Hepatocyte (in vitro differentiated cells): ENCODE data around the gene ABHD15. TPM values are rescaled to one million over a fixed set of nuclear protein-coding genes. Genes with fewer than 3 reads are reported as not detected.

Experiments used
- DNase-seq: peaks from one replicate; pipeline ENCODE4 v3.0.0-alpha.2; 2016; ENCODE audit warnings: low spot score
- H2AFZ ChIP-seq: fragments of 200-600 bp; sonication (generic); 2 replicates; pipeline ENCODE4 v1.6.0; 2016; ENCODE audit warnings: antibody characterized with exemption, mild to moderate bottlenecking
- H3K27ac ChIP-seq: fragments of 200-600 bp; sonication (generic); 2 replicates; pipeline ENCODE4 v1.5.1; 2016; ENCODE audit warnings: mild to moderate bottlenecking
- H3K27me3 ChIP-seq: fragments of 200-600 bp; sonication (generic); 2 replicates; pipeline ENCODE4 v1.6.1; 2016
- H3K36me3 ChIP-seq: fragments of 200-600 bp; sonication (generic); replicated peaks from 2 replicates; pipeline ENCODE4 v1.5.1; 2016; ENCODE audit warnings: low read depth; ENCODE audit not compliant: insufficient read depth
- H3K4me1 ChIP-seq: fragments of 200-600 bp; sonication (generic); 2 replicates; pipeline ENCODE4 v1.5.1; 2016; ENCODE audit warnings: mild to moderate bottlenecking, moderate library complexity; ENCODE audit not compliant: insufficient read depth
- H3K4me2 ChIP-seq: fragments of 200-600 bp; sonication (generic); 2 replicates; pipeline ENCODE4 v1.6.0; 2016
- H3K4me3 ChIP-seq: fragments of 200-600 bp; sonication (generic); 2 replicates; pipeline ENCODE4 v1.5.1; 2016; ENCODE audit warnings: mild to moderate bottlenecking
- H3K79me2 ChIP-seq: fragments of 200-600 bp; sonication (generic); 2 replicates; pipeline ENCODE4 v1.6.0; 2017; ENCODE audit warnings: mild to moderate bottlenecking
- H3K9me2 ChIP-seq: fragments of 200-600 bp; sonication (generic); replicated peaks from 2 replicates; pipeline ENCODE4 v1.6.0; 2017; ENCODE audit warnings: mild to moderate bottlenecking; ENCODE audit not compliant: insufficient read depth
- H3K9me3 ChIP-seq: fragments of 200-600 bp; sonication (generic); 2 replicates; pipeline ENCODE4 v1.5.1; 2016; ENCODE audit warnings: low read depth, mild to moderate bottlenecking
- H4K20me1 ChIP-seq: fragments of 200-600 bp; sonication (generic); 2 replicates; pipeline ENCODE4 v1.6.0; 2016; ENCODE audit warnings: mild to moderate bottlenecking; ENCODE audit not compliant: insufficient read depth, poor library complexity, severe bottlenecking
- CTCF ChIP-seq: fragments of 200-600 bp; sonication (generic); IDR thresholded peaks from 2 replicates; pipeline ENCODE4 v1.5.1; 2016; ENCODE audit warnings: antibody characterized with exemption, mild to moderate bottlenecking; ENCODE audit not compliant: poor library complexity
- EZH2 ChIP-seq: fragments of 200-600 bp; sonication (generic); IDR thresholded peaks from 2 replicates; pipeline ENCODE4 v1.6.1; 2016; ENCODE audit warnings: antibody characterized with exemption, mild to moderate bottlenecking, borderline replicate concordance
- EZH2phosphoT487 ChIP-seq: fragments of 200-600 bp; sonication (generic); IDR thresholded peaks from one replicate; pipeline ENCODE4 v1.6.1; 2018; ENCODE audit warnings: antibody characterized with exemption, mild to moderate bottlenecking, low read depth, moderate library complexity; ENCODE audit not compliant: unreplicated experiment, severe bottlenecking
- WGBS: methylation state at CpG from one replicate; pipeline ENCODE4 v1.1.6; 2016; ENCODE audit warnings: low lambda C conversion rate; ENCODE audit errors: missing lambda C conversion rate; 5-methylcytosine and 5-hydroxymethylcytosine counted together
- polyA plus RNA-seq: library from polyadenylated mRNA; unstranded; fragments of >200 nt; fragmentation: Nextera tagmentation; extraction: Ambion mirVana; gene quantifications from 2 replicates; pipeline ENCODE4 v1.2.1, GENCODE V29; 2016
- total RNA-seq: library from RNA; depleted of rRNA; stranded (reverse); fragments of >200 nt; gene quantifications from 2 replicates; pipeline ENCODE4 v1.2.3, GENCODE V29; 2014

ABHD15 gene
- total and polyA plus RNA-seq, 2 experiments from 2014 or later = 11.0 to 19.2 TPM

GRCh38 chr17:29546830-29547229 lies 20.0 kb downstream of the ABHD15 start:
- Histone ChIP-seq H3K27ac (no peak overlapping the region), H3K27me3 (no peaks in the 10 kb centered on the region), H3K4me1 (no peaks in the 10 kb centered on the region), H3K9me3 (no peaks in the 10 kb centered on the region), H2AFZ (no peak overlapping the region), H3K4me2 (no peak overlapping the region), H3K9me2 (no peaks in the 10 kb centered on the region), H4K20me1 (no peaks in the 10 kb centered on the region), H3K4me3 (no peak overlapping the region), H3K79me2 (no peaks in the 10 kb centered on the region), H3K36me3 (no peaks in the 10 kb centered on the region)
- WGBS = 82% methylated on average over 1 of the region's 1 CpG
- no peak for TF ChIP-seq EZH2phosphoT487
- TF ChIP-seq CTCF = no peak
- no peak for TF ChIP-seq EZH2
- DNase-seq = no peak

- Histone ChIP-seq H3K79me2 (no peaks in the 10 kb centered on the region), H4K20me1 (no peaks in the 10 kb centered on the region), H3K9me2 (no peaks in the 10 kb centered on the region), H3K27ac (no peak overlapping the region), H3K4me3 (no peak overlapping the region), H3K27me3 (no peaks in the 10 kb centered on the region), H2AFZ (no peak overlapping the region), H3K4me1 (no peaks in the 10 kb centered on the region), H3K36me3 (no peaks in the 10 kb centered on the region), H3K4me2 (no peak overlapping the region), H3K9me3 (no peaks in the 10 kb centered on the region)
- WGBS = 92% methylated on average over 1 of the region's 1 CpG
- DNase-seq = peak; percentile 7
- TF ChIP-seq EZH2phosphoT487 (no peak), CTCF (no peak), EZH2 (no peak)
Observed at GRCh38 chr17:29546085-29546484, 20.8 kb downstream of the ABHD15 start.

- no peaks in the 10 kb centered on the region for H3K27me3 ChIP-seq
- H3K4me1 ChIP-seq = no peaks in the 10 kb centered on the region
- DNase-seq = no peak
- H2AFZ ChIP-seq = no peak overlapping the region
- H3K36me3 ChIP-seq = no peaks in the 10 kb centered on the region
- H3K79me2 ChIP-seq = no peaks in the 10 kb centered on the region
- no peaks in the 10 kb centered on the region for H3K9me3 ChIP-seq
- no peak overlapping the region for H3K4me2 ChIP-seq
- TF ChIP-seq EZH2phosphoT487 (no peak), CTCF (no peak), EZH2 (no peak)
- no peaks in the 10 kb centered on the region for H4K20me1 ChIP-seq
- 94% methylated on average over 4 of the region's 4 CpGs for WGBS
- H3K4me3 ChIP-seq = no peak overlapping the region
- no peak overlapping the region for H3K27ac ChIP-seq
- H3K9me2 ChIP-seq = no peaks in the 10 kb centered on the region
Observed at GRCh38 chr17:29544066-29544465, 22.8 kb downstream of the ABHD15 start.

GRCh38 chr17:29533976-29534375 lies 32.9 kb downstream of the ABHD15 start:
- no peak for DNase-seq
- TF ChIP-seq EZH2 (no peak), CTCF (no peak)
- no peak overlapping the region for H3K4me2 ChIP-seq

More at GRCh38 chr17:29533976-29534375, 32.9 kb downstream of the ABHD15 start:
- no peaks in the 10 kb centered on the region for H3K27me3 ChIP-seq
- no peak overlapping the region for H2AFZ ChIP-seq
- H3K27ac ChIP-seq = no peak overlapping the region
- H3K4me1 ChIP-seq = no peaks in the 10 kb centered on the region
- H3K9me2 ChIP-seq = no peaks in the 10 kb centered on the region
- H3K9me3 ChIP-seq = no peaks in the 10 kb centered on the region
- peaks cover 5% of the 10 kb centered on the region for H3K79me2 ChIP-seq
- no peaks in the 10 kb centered on the region for H3K36me3 ChIP-seq
- 96% methylated on average over 8 of the region's 8 CpGs for WGBS
- H3K4me3 ChIP-seq = no peak overlapping the region
- no peaks in the 10 kb centered on the region for H4K20me1 ChIP-seq
